SW480 (cell line): ENCODE measurements around the gene SRR.
"Not testable (repeated sequence)": the region's sequence is repeated elsewhere in the genome, so short reads cannot be mapped to it uniquely, and the experiment has no call there.

ENCODE experiments used
- DNase-seq: peaks from one replicate; pipeline ENCODE4 v3.0.0-alpha.2; 2016; ENCODE audit warnings: low spot score

The SRR gene, protein sequence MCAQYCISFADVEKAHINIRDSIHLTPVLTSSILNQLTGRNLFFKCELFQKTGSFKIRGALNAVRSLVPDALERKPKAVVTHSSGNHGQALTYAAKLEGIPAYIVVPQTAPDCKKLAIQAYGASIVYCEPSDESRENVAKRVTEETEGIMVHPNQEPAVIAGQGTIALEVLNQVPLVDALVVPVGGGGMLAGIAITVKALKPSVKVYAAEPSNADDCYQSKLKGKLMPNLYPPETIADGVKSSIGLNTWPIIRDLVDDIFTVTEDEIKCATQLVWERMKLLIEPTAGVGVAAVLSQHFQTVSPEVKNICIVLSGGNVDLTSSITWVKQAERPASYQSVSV

DNA sequence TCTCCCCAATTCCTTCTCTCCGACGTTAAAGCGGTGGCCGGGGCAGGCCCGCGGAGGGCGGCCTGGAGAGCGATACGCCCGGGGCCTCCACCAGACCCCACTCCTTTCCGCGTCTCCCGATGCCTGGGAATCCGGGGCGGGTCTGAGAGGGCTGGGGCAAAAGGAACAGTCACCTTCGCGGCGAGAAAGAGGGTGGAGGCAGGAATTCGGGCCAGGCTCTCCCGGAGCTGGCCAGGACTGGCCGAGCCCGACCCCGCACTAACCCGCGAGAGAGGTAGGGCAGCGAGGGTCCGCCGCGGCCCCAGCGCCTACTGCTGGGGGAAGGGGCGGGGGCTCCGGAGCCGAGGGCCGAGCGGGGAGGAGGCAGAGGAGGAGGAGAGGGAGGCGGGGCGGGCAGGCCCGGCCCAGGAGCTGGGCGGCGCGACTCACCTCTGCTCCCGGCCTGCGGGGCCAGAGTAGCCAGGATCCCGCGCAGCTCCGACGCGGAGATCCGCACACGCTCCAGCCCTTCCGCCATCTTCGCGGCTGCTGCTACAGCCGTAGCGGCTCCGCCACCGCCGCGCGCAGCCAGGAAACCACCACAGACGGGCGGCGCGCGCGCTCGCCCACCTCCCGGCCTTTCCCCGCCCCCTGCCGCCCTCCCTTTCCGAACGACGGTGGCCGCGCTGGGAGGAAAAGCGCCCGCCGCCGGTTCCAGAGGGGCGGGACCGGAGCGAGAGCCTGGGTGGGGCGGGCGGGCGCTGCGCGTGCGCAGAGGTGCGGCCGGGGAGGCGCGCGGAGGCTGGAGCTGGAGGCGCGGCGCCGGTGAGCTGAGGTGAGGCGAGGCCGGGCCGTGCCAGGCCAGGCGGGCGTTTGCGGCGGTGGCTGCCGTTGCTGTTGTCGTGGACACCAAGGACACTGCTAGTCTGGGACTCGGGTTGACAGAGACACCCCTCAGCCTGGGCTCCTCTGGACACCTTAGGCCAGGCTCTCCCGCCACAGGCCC is at the start of gene SRR, which contains the start of gene SMG6:
Gene SRR, plus strand, starts transcription at position 747 of the 985 bp plus-strand sequence. CDS start 11,611 bp downstream, outside the sequence.
Gene SMG6, minus strand, starts transcription at position 582 of the 985 bp plus-strand sequence. Its CDS starts 65 bp downstream, at position 517.
- peak; percentile 79 for DNase-seq

DNA sequence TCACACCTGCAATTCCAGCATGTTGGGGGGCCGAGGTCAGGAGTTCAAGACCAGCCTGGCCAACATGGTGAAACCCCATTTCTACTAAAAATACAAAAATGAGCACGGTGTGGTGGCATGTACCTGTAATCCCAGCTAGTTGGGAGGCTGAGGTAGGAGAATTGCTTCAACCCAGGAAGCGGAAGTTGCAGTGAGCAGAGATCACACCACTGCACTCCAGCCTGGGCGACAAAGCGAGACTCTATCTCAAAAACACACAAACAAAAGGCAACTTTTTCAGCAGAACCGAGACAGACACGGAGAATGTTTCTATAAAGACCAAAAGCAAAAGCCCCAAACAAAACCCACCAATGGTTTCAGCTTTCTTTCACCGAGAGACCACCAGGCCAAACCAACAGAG is 44.9 kb upstream of the SRR start:
- not testable (repeated sequence) for DNase-seq

DNA sequence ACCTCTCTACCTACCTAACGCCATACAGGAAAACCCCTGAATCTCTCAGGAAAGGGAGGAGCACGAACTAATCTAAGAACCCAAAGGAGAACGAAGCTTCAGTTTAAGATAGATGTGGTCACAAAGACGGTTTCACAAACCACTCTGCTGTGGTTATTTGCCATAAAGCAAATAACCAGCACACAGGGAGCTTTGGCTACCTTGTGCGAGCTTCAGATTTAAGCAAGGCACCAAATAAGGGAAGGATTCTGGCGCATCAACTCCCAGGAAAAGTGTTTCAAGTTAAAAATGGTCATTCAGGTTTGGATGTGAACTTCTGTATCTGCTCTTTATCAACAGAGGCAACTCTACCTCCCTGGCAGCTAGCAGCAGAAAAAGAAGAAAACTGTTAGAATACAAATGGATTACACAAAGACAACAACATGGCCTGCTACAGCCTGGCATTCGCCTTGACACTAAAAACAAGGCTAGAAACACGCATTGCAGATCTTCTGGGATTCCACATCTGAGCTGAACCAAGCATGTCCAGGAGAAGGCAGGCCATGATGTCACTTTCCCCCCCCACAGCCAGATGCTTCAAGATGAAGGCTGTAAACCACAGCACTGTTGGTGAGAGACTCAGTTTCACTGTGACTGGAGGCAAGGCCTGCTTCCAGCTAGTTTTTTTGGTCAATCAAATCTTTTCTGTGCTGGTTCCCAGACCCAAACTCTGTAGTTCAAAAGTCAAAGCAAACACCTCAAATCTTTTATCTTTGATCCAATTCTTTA is 43.8 kb upstream of the SRR start:
- DNase-seq = no peak

DNA sequence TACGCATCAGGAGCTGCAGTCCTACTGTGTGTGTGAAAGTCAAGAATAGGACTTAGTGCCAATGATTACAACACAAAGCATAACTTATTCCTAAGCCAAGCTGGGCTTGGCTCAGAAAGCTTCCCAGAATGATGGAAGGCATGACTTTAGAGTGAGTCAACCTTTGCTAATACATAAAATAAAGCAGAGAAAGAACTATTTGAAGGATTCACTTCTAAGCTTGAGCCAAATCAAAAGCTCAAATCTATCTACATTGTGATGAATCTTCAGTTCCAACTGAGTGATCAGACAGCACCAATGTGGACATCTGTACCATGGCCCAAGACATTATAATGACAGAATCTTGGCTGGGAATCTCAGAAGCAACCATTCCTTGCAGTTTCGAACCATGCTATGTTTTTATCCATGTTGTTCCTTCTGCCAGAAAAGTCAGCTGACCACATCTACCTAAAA is 41.6 kb upstream of the SRR start:
- DNase-seq = no peak

DNA sequence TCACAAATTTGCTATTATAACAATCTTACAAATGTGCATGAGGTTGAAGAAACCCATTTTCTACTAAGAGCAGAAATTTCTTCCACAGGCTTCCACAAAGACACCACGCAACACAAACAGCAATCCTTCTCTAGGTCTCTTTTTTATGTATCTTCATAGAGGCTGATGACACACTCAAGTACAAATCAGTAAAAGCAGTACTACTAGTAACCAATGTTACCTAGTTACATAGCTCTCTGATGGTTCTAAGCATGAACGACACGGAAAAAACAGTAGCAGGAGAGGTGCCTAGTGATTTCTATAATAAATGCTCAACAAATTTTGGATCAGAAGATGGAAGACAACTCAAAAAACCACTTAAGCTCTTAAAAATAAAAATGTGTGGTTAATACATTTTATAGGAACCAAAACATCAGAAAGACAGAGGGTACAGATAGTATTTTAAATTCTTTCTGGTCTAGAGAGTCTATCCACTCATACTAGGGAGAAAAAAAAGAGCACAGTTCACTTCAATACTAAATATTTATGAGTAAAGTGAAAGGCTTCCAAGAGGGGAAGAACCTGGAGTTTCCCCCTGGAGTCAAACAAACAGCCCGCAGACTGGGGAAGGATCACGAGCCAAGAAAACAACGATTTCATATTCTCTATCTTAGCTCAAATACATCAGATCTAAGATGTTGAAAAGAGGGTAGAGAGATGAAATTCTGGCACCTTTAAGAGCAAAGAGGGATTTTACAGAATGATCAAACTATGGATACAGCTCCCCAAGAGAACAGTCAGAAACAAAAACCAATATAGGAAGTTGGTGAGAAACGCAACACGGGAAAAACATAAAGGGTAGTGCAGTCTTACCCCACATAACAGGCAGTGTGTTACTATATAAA is 40.3 kb upstream of the SRR start:
- DNase-seq = no peak

DNA sequence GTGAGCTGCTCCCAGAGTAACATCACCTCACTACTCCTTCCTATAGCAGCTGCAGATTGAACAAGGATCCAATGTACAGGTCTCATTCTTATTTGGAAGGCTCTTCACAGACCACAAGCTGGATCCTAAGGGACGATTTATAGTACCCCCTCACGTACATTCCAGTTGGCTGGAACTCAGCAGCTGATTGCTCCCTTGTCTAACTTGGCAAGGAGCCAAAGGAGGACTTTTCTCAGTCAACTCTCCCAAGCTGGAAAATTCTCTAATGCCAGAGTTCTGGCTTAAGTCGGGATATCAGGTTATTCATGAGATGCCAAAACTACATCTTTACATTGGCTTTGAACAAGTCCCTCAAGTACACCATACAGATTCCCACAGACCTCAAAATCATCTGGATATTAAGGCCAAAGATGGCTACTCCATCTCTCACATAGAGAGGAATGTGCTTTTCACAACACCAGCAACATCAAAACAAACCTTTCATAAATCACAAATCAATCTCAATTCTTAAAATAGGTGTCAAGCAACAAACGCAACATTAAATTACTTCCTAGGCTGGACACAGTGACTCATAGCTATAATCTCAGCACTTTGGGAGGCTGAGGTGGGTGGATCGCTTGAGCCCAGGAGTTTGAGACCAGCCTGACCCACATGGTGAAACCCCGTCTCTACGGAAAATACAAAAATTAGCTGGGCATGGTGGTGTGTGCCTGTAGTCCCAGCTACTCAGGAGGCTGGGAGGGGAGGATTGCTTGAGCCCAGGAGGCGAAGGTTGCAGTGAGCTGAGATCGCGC is 39.5 kb upstream of the SRR start:
- no peak for DNase-seq

DNA sequence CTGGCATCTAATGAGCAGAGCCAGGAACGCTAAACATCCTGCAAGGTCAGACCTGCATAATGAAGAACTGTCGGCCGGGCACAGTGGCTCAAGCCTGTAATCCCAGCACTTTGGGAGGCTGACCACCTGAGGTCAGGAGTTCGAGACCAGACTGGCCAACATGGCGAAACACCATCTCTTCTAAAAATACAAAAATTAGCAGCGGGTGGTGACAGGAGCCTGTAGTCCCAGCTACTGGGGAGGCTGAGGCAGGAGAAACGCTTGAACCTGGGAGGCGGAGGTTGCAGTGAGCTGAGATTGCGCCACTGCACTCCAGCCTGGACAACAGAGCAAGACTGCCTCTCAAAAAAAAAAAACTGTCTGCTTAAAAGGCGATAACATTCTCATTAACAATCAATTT is 38.6 kb upstream of the SRR start:
- not testable (repeated sequence) for DNase-seq

DNA sequence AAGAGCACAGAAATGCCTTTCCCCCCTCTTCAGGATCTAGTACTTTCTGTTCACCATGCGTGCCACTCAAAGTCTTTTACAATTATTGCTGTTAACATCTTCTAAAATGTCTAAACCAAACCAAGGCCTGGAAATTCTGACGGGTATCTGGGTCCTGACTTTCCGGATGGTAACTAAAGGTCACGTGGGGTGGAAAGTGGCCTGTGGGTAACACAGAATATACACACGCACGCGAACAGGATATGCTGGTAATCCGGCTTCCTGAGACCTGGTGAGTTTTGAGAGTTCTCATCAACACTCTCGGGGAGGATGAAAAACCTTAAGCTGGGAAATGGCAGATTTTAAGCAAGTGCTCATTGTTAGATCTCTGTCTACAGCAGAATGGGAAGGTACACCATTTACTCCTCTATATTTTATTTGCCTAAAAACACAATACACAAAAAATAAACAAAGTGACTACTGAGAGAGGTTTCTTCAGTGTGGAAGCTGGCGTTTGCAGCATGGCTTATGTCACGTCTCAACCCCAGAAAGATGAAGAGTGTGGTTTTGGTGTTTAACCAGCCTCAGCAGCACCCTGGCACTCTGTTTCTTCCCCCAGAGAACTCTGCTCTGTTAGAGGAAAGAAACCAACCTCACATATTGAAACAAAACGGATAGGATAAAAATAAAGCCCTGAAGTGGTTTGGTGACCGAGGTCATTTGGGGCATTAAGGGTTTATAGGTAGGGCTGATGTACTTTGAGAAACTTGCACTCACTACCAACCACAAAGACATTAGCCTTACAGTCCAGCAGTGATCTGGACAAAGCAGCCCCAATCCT is 37.5 kb upstream of the SRR start:
- no peak for DNase-seq

DNA sequence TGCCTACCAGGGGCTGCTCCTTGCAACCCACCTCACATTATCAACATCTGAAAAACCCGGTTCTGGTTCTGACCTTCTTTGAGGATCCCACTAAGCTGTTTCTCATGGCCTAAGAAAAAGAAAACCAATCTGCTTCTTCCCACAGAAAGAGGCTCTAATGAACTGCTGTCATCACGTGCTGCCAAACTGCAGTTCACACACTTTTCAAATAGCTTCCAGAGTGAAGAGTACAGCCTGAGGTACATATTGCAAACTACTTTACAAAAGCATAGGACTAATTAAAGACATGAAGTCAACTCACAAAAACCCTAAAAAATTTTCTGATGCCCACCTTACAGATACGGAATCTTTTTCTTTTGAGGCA is 36.9 kb upstream of the SRR start:
- DNase-seq = no peak

DNA sequence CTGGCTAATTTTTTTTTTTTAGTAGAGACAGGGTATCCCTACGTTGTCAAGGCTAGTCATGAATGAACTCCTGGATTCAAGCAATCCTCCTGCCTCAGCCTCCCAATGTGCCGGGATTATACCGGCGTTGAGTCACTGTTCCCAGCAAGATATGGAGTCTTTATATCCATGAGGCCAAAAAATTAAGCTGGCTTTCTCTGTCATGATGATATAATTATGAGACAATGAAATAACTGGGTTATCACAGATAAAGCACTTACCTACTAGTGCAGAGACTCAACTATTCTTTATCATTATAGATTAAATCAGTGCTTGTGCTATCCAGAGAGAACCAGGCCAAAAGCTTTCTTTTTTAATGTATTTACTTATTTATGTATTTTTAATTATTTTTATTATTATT is 36.4 kb upstream of the SRR start:
- DNase-seq = no peak

DNA sequence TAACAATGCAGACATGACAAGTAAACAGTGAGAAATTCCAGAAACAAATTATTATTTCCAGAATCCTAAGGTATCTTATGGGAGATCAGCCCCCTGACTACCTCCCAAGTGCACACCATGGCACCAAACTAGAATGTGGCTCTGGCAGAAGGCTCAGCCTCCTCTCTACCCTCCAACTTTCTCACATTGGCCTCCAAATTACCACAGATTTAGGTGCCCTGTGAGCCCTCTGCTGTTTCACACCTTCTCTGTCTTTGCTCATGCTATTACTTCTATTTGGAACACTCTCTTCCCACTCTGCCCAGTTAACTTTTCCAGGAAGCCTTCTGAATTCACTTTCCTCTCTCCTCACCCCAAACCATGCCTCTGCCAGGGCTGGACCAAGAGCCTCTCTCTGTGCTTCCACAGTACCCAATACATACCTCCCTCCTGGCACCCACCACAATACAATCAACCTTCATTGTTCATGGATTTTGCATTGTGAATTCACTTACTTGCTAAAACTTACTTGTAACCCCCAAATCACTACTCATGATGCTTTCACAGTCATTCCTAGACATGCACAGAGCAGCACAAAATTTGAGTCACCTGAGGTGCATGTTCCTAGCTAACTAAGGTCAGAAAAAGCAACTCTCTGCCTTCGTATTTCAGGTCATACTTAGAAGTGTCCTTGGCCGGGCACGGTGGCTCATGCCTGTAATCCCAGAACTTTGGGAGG is 31.6 kb upstream of the SRR start:
- DNase-seq = no peak

DNA sequence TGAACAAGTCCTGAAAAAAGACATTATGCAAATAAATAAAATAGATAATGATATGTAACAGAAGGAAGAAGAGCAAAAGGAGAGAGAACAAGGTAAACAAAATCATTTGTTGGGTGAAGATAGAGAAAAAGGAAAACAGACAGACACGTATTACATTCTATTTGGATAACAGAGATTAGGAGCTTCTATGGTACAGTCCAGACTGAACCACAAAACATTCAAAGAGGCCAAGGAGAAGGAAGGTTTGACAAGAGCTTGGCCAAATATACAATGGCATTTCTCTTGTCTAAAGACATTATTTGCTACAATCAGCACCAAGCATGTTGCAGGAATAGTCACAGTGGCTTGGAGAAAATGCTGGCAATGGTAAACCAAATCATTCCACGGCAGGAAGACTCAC is 29.3 kb upstream of the SRR start:
- DNase-seq = no peak

DNA sequence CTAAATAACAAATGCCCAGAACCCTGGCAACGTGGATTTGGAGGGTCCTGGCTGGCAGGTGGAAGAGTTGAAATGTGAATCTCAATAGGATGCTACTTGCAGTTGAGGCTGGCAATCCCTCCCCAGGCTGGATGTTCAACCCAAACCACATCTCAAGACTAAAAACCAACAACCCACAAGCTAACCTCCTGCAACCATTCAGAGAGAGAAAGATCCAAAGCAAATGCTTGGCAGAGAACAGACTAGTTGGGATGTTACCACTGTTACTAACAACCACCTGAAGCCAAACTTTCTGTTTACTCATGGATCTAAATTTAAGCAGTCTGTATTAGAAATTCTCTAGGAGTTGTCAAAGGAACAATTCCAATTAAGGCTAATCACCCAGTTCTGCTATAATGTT is 28.0 kb upstream of the SRR start:
- no peak for DNase-seq

DNA sequence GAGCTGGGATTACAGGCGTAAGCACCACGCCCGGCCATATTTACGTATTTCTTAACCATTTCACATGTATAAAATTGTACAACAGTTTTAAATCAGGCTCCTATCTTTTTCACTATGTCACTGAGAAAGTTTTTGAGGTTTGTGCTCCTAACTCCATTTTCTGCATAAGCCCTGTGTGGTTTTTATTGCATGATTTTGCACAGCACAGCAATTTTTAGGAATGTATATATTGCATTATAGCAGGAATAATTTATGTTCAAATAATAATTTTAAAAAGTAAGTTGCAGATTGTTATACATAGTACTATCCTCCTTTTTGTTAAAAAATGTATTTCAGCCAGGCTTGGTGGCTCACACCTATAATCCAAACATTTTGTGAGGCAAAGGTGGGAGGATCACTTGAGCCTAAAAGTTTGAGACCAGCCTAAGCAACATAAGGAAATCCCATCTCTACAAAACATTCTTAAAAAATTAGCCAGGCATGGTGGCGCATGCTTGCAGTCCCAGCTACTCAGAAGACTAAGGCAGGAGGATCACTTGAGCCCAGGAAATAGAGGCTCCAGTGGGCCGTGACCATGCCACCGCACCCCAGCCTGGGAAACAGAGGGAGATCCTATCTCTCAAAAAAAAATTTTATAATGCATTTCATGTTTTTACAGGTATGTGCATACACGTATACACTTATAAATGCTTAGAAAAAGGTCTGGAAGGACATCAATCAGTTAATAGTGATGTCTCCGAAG is 26.1 kb upstream of the SRR start:
- DNase-seq = no peak

DNA sequence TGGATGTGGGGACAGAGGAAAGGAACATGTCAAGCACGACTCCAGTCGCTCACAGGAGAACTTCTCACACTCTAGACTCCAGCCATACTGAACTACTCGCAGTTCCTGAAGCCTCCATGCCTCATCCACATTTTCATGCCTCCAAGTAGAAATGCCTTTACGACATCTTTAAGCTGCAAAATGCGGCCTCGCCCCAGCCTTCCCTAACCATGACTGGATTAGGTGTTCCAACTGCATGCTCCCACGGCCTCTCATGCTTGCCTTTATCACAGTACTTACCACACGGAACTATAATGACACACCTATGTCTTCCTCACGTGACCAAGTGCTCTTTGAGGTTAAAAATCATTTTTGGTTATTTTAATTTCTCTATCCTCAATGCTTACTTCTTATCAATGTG is 24.0 kb upstream of the SRR start:
- DNase-seq = no peak

DNA sequence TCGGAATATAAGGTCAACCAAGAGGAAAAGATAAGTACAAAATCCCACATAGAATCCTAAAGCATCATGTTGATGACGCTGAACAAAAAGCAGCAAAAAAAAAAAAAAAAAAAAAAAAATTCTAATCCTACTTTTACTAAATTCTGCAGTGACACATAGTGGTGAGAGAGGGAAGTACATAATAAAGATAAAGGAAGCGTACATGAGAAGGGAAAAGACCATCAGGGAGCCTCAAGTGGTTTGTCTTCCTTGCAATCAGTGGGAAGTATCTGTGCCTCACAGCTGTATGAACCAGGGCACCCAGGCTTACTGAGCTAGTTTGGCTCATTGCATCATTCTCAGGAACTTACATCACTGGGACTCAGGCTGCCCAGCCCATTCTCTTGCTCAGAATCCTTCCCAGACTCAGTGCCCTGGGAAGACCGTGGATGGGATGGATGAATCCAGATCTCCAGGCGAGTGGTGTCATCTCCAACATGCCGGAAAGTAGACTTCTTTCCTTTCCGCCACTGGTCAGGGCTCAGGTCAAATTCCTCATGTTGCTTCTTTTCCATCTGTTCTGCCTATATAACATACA is 21.4 kb upstream of the SRR start:
- DNase-seq = peak; percentile 67

DNA sequence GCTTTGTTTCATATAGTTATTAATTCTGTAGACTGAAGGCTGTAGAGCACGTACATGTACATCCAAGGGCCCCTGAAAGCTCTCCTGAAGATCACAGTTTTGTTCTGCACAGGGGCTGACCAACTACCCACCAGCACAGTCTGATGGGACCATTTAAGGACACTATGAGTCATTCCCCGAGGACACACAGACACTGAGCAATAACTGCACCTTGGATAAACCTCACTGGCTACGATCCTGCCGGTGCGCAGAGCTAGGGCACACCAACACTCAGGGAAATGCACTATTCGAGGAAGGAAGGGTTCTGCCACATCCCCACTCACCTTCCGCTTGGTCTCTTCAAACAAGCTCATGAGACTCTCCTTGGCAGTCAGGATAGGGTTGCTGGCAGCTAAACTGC is 20.4 kb upstream of the SRR start:
- DNase-seq = no peak
